GM21619 (cell line): Measurements from ENCODE around the gene CD300LD.

Experiments
- ATAC-seq: cut with Tn5 transposase; IDR thresholded peaks from one replicate; pipeline ENCODE4 v1.9.1; 2021; ENCODE audit not compliant: unreplicated experiment

CD300LD gene

GRCh38 chr17:74607221-74607620 lies 15.1 kb upstream of the CD300LD start:
- ATAC-seq, result no peak

GRCh38 chr17:74606050-74606449 lies 14.0 kb upstream of the CD300LD start:
- no peak for ATAC-seq

DNA sequence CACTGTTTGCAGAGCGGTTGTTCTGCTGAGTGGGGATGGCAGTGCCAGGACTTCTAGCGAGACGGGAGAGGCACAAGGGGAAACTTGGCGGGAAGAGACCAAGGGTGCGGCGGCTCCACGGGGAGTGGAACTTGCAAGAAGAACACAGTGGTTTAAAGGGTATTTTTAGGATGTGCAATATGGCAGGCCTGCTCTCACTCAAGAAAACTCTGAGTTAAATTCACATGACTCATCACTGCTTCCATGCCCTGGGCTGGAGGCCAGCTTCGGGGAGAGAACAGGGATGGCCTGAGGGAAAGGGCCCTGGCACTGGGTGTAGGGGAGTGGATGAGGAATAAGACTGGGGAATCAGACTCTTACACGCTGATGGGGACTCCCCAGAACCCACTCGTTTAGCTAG lies 13.3 kb upstream of the CD300LD start:
- ATAC-seq, result no peak

DNA sequence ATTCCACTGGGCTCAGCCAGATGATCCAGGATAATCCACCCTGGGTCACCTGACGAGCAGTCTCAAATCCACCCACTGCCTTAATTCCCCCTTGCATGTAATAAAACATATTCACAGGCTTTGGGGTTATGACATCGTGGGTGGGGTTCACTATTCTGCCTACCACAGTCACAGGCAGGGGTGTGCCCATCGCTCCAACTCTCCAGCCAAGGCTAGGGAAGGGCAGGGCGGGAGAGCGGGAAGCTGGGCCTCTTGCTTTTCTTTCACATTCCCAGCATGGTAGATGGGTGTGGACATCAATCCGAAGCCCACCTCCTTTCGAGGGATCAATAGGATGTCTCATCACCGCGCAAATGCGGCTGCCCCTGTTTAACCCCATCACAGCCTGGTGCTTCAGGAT lies 12.7 kb upstream of the CD300LD start:
- no peak for ATAC-seq

DNA sequence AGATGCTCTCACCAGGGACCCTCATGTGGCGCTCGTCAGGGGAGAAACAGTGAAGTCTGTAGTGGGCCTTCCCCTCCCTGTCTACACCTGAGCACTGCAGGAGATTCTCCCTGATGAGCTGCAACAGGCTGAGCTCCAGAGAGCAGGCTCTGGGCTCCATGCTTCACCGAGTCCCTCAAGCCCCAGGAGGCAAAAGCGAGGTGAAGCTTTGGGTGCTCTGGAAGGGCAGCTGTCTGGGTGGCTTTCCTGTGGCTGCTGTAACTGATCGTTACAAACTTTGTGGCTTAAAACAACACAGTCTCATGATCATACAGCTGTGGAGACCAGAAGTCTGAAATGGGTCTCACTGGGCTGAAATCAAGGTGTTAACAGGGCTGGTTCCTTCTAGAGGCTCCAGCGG lies 12.1 kb upstream of the CD300LD start:
- no peak for ATAC-seq

GRCh38 chr17:74603746-74604145 lies 11.7 kb upstream of the CD300LD start:
- no peak for ATAC-seq

DNA sequence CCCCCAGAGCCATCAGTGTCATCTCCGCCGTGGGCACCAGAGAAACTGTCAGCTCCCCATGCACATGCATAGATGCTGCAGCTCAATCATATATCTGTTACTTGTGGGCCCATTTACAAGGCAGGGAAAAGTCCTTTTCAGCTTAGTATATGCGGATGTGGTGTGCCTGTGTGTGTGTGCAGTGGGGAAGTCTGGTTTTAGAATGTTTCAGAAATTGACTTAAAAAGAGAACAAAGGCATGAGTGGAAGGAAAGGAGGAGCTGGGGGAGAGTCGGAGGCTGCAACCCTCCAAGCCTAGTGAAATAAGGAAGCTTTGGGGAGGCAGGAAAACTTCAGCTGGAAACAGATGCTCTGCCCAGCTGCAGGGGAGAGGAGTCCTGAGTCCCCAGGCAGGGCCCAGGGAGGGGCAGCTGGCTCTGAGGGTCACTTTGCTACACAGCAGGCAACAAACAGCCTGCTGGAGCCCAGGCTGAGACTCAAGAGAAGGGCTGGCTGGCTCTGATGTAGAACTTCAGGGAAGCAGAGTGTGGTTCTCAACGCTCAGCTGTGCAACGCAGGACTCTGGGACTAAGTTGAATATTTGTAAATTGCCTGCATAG lies 11.1 kb upstream of the CD300LD start:
- no peak for ATAC-seq

GRCh38 chr17:74601944-74602572 lies 10.0 kb upstream of the CD300LD start:
- ATAC-seq, result no peak

DNA sequence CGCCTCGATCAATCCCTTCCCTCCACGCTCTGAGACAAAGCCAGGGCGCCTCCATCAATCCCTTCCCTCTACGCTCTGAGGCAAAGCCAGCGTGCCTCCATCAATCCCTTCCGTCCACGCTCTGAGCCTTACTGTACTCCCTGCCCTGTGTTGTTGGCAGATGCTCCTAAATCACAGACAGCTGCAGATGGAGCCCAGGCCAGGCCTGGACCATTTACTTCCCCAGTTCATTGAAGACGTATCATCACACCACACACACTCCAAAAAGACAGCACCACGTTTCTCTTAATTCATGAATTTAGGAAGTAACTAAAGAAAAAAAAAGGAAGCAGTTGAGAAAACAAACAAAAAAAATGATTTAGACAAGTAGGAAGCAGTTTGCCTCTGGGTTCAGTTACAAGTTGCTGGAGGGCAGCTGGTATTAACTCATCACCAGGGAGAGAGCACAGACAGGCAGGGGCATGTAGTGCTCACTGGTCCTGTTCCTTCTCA lies 7.4 kb upstream of the CD300LD start:
- ATAC-seq, result no peak

DNA sequence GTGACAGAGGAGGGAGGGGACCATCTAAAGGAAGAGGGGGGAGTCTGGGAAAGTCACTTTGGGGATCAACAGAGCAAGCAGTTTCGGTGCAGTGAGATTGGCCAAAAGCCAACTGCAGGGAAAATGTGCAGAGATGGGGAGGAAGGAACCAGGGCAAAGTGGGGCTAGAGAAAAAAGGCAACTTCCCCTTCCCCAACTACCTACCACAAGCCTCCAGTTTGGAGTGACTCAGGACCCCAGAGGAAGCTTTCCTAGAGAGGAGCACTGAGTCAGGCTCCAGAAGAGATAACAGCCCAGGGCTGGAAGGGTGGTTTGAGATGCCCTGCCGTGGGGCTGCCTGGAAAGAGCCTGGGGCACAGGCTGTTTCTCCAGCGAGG lies 6.9 kb upstream of the CD300LD start:
- no peak for ATAC-seq

- no peak for ATAC-seq
These were observed 6.4 kb upstream of the CD300LD start for GRCh38 chr17:74598346-74599022.

DNA sequence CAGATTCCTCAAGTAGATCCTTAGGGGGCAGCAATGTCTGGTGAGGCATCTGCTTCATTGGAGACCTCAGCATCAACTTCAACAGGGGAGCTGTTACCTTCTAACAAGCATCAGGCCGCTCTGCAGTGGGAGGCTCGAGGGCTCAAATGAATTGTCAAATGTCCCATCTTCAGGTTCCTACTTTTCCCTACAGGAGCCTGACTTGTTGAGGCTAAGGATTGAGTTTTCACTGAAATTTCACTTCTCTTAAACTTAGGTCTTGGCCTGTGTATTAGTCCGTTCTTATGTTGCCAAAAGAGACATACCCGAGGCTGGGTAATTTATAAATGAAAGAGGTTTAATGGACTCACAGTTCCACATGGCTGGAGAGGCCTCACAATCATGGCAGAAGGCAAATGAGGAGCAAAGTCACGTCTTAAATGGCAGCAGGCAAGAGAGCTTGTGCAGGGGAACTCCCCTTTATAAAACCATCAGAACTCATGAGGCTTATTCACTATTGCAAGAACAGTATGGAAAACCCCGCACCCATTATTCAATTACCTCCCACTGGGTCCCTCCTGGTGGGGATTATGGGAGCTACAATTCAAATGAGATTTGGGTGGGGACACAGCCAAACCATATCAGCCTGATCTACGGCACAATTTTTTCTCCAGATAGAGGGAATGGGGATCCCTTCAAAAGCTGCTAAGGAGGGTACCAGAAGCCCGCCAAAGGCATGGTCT lies 5.1 kb upstream of the CD300LD start:
- no peak for ATAC-seq

GRCh38 chr17:74595037-74595750 lies 3.1 kb upstream of the CD300LD start:
- no peak for ATAC-seq

DNA sequence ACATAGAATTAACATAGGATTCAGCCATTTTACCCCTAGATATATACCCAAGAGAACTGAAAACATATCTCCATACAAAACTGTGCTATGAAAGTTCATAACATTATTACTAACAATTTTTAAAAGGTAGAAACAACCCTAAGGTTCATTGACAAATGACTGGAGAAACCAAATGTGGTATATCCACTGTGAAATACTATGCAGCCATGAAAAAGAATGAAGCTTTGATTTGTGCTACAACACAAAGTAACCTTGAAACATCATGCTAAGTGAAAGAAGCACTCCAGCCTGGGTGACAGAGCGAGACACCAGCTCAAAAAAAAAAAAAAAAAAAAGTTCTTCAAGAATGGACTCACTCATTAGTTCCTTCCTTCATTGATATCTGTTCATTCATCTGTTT lies 580 bp downstream of the CD300LD start:
- ATAC-seq, result no peak

DNA sequence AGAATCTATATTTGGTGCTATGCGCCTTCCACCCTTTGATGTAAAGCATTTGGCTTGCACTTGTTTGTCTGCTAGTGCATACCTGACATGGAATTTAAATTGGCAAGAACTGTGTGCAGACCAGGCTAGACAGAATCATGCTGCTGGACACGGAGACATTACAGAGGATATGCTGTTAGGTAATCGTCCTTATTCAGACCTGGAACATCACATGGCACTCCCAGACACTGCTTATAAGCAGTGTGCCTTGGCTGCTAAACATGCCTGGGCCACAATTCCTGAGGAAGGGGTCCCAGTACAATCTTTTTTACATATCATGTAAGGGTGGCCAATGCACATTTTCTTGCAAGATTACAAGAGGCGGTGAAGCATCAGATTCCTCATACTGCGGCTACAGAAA lies 6.4 kb downstream of the CD300LD start:
- no peak for ATAC-seq

- no peak for ATAC-seq
These were observed 7.6 kb downstream of the CD300LD start for GRCh38 chr17:74584292-74585060.

DNA sequence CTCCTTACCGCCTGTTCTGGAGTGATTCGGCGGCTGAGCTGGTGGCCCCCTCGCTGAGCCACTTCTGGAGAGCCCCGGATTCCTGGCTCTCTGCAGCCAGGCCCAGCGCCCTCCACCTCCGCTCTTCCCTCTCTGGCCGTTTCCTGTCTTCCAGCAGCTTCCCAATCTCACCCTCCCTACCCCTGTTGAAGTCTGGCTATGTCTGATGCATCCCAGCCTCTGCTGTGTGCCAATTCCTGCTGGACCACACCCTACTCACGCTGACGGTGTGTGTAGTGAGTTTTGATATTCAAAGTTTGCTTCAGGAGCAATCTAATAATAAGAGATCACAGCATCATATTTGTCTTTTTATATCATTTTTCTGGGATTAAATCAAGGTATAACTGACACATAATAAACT lies 9.4 kb downstream of the CD300LD start:
- ATAC-seq, result no peak

- no peak for ATAC-seq
These were observed 12.2 kb downstream of the CD300LD start for GRCh38 chr17:74579900-74580299.

DNA sequence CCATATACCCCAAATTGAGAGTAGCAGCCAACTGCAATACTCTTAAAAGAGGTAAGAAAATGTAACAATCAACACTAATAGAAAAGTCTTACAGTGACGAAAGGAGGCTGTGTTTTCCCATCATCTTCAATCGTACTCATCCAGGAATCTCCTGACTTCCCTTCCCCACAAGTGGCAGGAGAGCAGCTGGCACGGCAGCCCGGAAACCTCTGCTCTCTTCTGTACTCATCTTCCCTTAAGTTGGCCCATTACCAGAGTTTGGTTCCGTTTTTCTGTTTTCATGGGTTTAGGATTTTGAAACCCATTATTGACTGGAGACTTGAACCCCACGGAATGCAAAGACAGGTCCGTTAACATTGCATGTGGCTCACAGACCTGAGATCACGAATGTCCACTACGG lies 13.1 kb downstream of the CD300LD start:
- ATAC-seq, result no peak

DNA sequence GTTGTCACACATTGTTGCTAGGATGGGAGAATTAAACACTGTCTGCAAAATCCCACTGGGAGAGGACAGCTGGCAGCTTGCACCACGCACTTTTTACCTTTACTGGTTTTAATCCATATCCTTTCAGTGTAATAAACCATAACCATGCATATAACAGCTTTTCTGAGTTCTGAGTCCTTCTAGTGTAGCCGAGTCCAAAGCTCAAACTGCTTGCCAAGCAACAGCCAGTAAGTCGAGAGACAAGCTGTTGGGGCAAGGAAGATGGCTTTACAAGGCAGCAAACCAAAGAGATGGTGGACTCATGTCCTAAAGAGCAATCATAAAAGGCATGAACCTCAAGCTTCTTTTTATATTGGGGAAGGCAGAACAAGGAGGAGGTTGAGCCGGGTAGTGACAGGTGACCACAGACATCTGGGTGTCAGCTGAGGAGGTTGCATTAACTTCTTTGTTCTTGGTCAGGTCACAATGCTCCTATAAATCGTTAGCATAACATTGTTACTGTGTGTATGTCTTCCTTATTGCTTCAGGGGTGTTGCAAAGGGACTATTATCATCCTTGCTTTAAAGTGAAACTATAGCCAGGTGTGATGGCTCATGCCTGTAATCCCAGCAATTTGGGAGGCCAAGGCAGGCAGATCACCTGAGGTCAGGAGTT lies 17.5 kb downstream of the CD300LD start:
- no peak for ATAC-seq
